Measurements from ENCODE around the gene DNM1L.

DNA sequence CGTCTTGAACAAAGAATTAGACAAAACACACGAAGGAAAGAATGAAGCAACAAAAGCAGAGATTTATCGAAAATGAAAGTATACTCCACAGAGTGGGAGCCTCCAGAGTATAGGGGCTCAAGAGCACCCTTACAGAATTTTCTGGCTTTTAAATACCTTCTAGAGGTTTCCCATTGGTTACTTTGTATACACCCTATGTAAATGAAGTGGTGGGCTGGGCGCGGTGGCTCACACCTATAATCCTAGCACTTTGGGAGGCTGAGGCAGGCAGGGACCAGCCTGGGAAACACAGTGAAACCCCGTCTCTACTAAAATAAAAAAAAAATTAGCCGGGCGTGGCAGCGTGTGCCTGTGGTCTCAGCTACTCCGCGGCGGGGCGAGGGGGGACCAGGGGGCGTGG lies 13.1 kb upstream of the DNM1L start:
- TF ChIP-seq POLR2A (IDR thresholded peaks at IDR 0.05; ENCODE audit: low read length) (no peak), GATA1 (IDR thresholded peaks at IDR 0.05; ENCODE audit: low read depth, low read length) (no peak)

All from erythroblast (primary cell).